GF-D8 (cell line): ENCODE measurements around the gene PHLDB1.
A peak's percentile ranks its signal among the peaks of the same experiment; 100 is the strongest.
"Not testable (repeated sequence)": the region's sequence is repeated elsewhere in the genome, so short reads cannot be mapped to it uniquely, and the experiment has no call there.

Experiments used
- DNase-seq: peaks from one replicate; lab custom pipeline; 2025; lab: John Stamatoyannopoulos, UW

The PHLDB1 gene

GRCh38 chr11:118607401-118608359 lies at the start of gene PHLDB1:
TSS of gene PHLDB1 (plus strand) at chr11:118607615. CDS start at chr11:118613837, 6,222 bp downstream.
- DNase-seq = no peak

DNA sequence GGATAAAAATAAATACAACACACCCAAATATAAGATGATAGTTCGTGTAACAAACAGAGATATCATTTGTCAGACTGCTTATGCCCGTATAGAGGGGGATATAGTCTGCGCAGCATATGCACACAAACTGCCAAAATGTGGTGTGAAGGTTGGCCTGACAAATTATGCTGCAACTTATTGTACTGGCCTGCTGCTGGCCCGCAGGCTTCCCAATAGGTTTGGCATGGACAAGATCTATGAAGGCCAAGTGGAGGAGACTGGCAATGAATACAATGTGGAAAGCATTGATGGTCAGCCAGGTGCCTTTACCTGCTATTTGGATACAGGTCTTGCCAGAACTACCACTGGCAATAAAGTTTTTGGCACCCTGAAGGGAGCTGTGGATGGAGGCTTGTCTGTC lies 46.6 kb upstream of the PHLDB1 start:
- no peak for DNase-seq

- no peak for DNase-seq
These were observed 42.4 kb upstream of the PHLDB1 start for GRCh38 chr11:118565051-118565450.

DNA sequence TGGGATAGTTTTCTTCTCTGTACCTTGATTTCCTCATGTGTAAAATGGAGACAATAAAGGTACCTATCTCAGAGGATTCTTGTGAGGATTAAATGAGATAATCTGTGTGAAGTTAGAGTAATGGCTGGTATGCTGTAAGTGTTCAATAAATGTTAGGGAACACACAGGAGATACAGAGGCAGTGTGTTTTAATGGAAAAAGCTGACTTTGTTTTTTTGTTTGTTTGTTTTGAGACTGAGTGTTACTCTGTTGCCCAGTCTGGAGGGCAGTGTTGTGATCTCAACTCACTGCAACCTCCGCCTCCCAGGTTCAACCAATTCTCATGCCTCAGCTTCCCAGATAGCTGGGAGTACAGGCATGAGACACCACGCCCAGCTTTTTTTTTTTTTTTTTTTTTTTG lies 37.7 kb upstream of the PHLDB1 start:
- DNase-seq = no peak

GRCh38 chr11:118570787-118571186 lies 36.6 kb upstream of the PHLDB1 start:
- DNase-seq = no peak

GRCh38 chr11:118571701-118572060 lies 35.7 kb upstream of the PHLDB1 start:
- not testable (repeated sequence) for DNase-seq

- peak; percentile 85 for DNase-seq
These were observed 35.1 kb upstream of the PHLDB1 start, which contains the start of gene ARCN1 for GRCh38 chr11:118572061-118572980. TSS of gene ARCN1 (plus strand) at chr11:118572409. CDS start at chr11:118572548, 139 bp downstream.

DNA sequence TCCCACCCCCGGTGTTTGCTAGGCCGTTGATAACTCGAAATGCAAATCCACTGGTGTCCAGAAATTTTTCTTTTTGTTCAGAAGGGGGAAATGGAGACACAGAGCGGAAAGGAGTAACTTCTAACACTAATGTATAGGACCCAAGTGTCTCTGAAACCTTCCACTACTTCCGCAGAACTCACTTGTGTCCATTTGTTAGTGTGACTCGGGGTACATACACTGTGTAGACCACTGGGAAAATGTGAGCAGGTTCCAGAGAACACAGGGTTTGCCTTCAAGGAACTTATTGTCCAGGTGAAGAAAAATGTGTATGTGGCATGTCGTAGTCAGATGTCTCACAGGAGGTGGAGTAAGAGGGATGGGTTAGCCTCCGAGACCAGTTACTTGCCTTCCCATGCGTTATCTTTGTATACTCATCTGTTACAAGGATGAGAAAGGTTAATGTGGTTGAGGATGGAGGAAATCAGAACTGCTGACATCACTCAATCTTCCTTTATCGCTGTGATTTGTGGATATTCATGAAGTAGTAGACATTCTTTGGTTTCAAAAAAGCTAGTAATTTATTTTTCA lies 34.3 kb upstream of the PHLDB1 start:
- DNase-seq = peak; percentile 78

DNA sequence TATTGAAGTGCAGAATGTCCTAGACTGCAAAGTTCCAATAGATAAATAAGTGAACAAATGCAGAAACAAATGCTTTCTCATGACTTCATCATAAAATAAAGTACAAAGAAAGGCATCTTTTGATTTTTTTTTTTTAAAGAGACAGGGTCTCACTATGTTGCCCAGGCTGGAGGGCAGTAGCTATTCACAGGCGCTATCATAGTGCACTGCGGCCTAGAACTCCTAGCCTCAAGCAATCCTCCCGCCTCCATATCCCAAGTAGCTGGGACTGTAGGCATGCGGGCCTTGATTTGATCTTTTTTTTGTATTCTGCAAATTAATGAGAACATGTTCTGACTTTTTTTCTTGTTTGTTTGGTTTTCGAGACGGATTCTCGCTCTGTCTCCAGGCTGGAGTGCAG lies 32.8 kb upstream of the PHLDB1 start:
- DNase-seq = no peak

DNA sequence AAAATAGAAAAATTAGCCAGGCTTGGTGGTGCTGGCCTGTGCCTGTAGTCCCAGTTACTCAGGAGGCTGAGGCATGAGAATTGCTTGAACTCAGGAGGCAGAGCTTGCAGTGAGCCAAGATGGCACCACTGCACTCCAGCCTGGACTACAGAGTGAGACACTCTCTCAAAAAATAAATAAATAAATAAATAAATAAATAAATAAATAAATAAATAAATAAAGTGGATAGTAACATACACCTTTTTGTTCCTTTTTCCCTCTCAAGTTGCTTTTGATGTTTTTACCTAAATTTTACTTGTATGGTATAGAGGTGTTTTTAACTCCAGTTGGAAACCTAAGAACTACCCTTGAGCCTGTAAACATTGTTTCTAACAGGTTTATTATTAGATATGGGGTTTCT lies 29.4 kb upstream of the PHLDB1 start:
- not testable (repeated sequence) for DNase-seq

DNA sequence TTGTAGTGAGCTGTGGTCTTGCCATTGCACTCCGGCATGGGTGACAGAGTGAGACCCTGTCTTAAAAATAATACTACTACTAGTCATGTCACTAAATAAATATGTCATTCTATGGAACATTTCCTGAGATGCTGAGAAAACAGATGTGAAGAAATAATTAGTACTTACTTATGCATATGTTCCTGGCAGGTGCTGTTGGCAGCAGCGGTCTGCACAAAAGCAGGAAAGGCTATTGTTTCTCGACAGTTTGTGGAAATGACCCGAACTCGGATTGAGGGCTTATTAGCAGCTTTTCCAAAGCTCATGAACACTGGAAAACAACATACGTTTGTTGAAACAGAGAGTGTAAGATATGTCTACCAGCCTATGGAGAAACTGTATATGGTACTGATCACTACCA lies 26.4 kb upstream of the PHLDB1 start:
- DNase-seq = no peak

DNA sequence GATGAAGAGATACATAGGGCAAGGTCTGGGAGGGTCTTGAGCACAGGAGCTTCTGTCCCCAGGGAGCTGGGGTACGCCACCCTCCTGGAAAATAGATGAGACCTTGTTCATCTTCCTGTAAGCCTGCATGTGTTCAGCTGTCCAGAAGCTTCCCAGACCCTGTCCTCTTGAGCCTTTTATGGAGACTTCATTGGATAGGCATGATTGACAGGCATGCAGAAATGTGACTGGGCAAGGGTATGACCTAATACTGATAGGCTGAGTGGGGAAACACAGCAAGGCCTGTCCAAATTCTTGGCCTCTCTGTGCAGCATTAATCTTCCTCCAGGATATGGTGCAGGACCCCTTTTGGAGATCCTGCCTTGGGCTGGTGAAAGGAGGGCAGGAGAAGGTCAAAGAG lies 19.5 kb upstream of the PHLDB1 start:
- no peak for DNase-seq

DNA sequence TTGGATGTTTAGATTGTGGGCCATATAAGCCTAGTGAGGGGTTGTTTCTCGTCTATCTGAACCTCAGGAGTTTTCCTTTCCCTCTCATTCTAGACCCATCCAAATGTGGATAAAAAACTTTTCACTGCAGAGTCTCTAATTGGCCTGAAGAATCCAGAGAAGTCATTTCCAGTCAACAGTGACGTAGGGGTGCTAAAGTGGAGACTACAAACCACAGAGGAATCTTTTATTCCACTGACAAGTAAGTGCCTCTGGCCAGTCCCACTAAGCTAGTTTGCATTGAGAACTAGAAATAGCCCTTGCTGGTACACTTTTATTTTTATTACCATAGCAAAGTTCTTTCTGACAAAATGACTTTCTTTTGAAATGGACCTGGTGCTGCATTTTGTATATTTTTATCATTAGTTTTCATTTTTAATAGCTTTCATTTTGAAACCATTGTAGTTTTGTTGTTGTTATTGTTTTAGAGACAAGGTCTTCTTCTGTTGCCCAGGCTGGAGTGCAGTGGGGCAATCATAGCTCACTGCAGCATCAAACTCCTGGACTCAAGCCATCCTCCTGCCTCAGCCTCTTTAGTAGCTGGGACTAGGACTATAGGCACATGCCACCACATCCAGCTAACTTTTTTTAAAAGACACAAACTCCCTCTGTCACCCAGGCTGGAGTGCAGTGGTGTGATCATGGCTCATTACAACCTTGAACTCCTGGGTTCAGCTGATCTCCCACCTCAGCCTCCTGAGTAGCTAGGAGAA lies 14.6 kb upstream of the PHLDB1 start:
- DNase-seq = no peak

GRCh38 chr11:118594984-118595383 lies 12.4 kb upstream of the PHLDB1 start:
- DNase-seq = not testable (repeated sequence)

GRCh38 chr11:118596224-118597146 lies 10.9 kb upstream of the PHLDB1 start:
- DNase-seq = peak; percentile 83

GRCh38 chr11:118597556-118597955 lies 9.9 kb upstream of the PHLDB1 start:
- DNase-seq = no peak

DNA sequence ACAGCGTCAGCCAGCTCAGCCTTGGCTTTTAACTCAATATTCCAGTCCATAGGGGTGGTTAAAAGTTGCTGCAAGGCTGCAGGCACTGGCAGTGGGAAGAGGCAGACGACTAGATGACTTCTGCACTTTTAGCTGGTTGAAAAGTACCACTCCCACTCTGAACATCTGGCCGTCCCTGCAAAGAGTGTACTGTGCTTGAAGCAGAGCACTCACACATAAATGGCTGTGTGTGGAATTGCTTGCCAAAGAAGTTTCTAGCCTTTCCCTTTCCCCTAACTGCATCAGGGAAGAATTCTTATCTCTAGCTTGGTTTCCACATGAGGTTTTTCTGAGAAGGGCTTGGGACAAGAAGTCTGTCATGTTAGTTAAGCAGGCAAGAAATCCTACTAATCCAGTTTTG lies 5.1 kb upstream of the PHLDB1 start:
- no peak for DNase-seq

GRCh38 chr11:118603709-118604108 lies 3.7 kb upstream of the PHLDB1 start:
- not testable (repeated sequence) for DNase-seq

DNA sequence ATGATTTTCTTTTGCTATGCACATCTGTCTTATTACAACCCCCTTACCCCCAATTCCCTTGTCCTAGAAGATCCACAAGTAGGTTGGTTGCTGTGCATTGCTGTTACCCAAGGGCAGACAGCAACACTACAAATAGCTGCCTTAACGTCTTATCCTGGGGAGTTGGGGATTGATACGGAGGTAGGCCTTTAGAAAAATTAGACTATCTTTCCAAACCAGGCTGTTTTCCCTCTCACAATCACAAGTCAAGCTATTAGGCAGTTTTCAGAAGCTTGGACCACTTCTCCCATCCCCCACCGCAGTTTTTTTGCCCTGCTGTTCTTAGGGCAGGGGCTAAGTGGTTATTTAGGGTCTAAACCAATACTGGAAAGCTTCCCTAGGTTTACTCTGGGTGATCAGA lies 2.8 kb upstream of the PHLDB1 start:
- no peak for DNase-seq

- DNase-seq = peak; percentile 75
These were observed 2.1 kb upstream of the PHLDB1 start for GRCh38 chr11:118605116-118605867.
